Colonic mucosa (tissue), 4 donors: Measurements from ENCODE around the gene CHEK2. TPM values are rescaled to one million over a fixed set of nuclear protein-coding genes. Genes with fewer than 3 reads are reported as not detected.
"Not testable (repeated sequence)": the region's sequence is repeated elsewhere in the genome, so short reads cannot be mapped to it uniquely, and the experiment has no call there.

ENCODE experiments used
- DNase-seq: peaks from one replicate; pipeline ENCODE4 v3.0.0-alpha.2; 2020
- H3K27ac ChIP-seq: fragments of 200-600 bp; one replicate; pipeline ENCODE4 v1.8.0; 2021
- H3K27me3 ChIP-seq: fragments of 200-600 bp; one replicate; pipeline ENCODE4 v1.8.0; 2021
- H3K36me3 ChIP-seq: fragments of 200-600 bp; one replicate; pipeline ENCODE4 v1.8.0; 2021
- H3K4me1 ChIP-seq: fragments of 200-600 bp; one replicate; pipeline ENCODE4 v1.8.0; 2021; ENCODE audit warnings: mild to moderate bottlenecking
- H3K4me3 ChIP-seq: fragments of 200-600 bp; one replicate; pipeline ENCODE4 v1.8.0; 2021
- H3K9ac ChIP-seq, 2 donors: one replicate each; pipeline ENCODE4 v1.7.0; 2013; ENCODE audit warnings: control low read depth in 2 of 2, low read depth in 2 of 2, low read length in 2 of 2
- H3K9me3 ChIP-seq: fragments of 200-600 bp; one replicate; pipeline ENCODE4 v1.8.0; 2021
- intact Hi-C: fragments of 100-400 bp; cut with DNase I; formaldehyde crosslinking; loops from one replicate; pipeline ENCODE4 v1.14.1; 2022
- total RNA-seq, 2 donors: library from RNA; stranded (reverse); fragmentation: NEBNext Ultra II Directional in 1 of 2; extraction: Animal tissue kit (Norgen Biotek cat#: 25700) in 1 of 2; gene quantifications; one replicate each; pipeline ENCODE4 v1.2.1, GENCODE V29; 2021
- TF ChIP-seq, protein P1 (sequence below): fragments of 200-600 bp; IDR thresholded peaks from one replicate; pipeline ENCODE4 v1.8.0; 2022; ENCODE audit warnings: antibody characterized with exemption, mild to moderate bottlenecking
- donor health status: healthy.
- donor health status: DM: no; HTN: no; CAD: no.
- donor health status: DM: no; HTN: no; CAD: no.

The CHEK2 gene
- total RNA-seq, 2 donors from 2014 or later = 12.2 to 36.0 TPM

DNA sequence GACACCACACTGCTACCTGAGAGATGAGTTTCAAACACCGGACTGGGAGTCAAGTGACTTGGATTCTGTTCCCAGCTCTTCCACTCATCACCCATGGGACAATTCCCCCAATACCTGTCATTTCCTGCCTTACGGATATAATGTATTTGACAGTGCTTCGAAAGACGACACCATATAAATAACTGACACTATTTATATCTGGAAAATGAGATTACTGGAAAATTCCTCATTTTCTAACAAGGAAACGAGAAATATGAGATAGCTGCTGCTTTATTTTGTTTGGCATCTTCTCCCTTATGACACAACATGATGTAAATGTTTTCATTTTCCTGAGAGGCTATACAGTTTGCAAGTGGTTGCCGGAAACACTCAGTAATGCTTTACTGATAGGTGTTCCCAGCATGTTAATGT lies 8.9 kb upstream of the CHEK2 start:
- Histone ChIP-seq H3K27ac (no peak overlapping the region), H3K27me3 (no peaks in the 10 kb centered on the region), H3K4me3 (no peak overlapping the region), H3K4me1 (no peaks in the 10 kb centered on the region), H3K36me3 (no peaks in the 10 kb centered on the region), H3K9me3 (no peaks in the 10 kb centered on the region), H3K9ac (no peak overlapping the region)
- no peak for DNase-seq
- TF ChIP-seq, protein P1, sequence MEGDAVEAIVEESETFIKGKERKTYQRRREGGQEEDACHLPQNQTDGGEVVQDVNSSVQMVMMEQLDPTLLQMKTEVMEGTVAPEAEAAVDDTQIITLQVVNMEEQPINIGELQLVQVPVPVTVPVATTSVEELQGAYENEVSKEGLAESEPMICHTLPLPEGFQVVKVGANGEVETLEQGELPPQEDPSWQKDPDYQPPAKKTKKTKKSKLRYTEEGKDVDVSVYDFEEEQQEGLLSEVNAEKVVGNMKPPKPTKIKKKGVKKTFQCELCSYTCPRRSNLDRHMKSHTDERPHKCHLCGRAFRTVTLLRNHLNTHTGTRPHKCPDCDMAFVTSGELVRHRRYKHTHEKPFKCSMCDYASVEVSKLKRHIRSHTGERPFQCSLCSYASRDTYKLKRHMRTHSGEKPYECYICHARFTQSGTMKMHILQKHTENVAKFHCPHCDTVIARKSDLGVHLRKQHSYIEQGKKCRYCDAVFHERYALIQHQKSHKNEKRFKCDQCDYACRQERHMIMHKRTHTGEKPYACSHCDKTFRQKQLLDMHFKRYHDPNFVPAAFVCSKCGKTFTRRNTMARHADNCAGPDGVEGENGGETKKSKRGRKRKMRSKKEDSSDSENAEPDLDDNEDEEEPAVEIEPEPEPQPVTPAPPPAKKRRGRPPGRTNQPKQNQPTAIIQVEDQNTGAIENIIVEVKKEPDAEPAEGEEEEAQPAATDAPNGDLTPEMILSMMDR = no peak
- intact Hi-C loops = no loop called here

DNA sequence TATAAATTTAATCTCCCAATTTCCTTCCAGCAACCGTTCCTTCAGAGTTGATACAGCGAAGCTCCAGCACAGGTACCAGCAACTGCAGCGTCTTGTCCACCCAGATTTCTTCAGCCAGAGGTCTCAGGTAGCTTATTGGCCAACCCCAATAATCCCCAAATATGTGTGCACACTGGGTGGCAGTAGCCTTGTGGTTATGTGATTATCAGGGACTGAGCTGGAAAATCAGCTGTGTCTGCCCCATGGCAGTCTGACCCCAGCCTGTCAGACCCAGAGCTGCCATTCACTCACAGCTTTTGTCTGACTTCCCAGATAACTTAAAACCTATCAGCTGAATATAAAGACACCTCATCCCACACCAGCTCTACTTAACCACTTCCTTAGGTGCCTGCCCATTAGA lies 2.2 kb upstream of the CHEK2 start:
- no peak overlapping the region for H3K9ac ChIP-seq
- no peaks in the 10 kb centered on the region for H3K36me3 ChIP-seq
- intact Hi-C loops = no loop called here
- H3K9me3 ChIP-seq = no peaks in the 10 kb centered on the region
- H3K27ac ChIP-seq = no peak overlapping the region
- no peaks in the 10 kb centered on the region for H3K4me1 ChIP-seq
- H3K27me3 ChIP-seq = no peaks in the 10 kb centered on the region
- no peak for DNase-seq
- H3K4me3 ChIP-seq = no peak overlapping the region
- TF ChIP-seq, protein P1 = no peak

DNA sequence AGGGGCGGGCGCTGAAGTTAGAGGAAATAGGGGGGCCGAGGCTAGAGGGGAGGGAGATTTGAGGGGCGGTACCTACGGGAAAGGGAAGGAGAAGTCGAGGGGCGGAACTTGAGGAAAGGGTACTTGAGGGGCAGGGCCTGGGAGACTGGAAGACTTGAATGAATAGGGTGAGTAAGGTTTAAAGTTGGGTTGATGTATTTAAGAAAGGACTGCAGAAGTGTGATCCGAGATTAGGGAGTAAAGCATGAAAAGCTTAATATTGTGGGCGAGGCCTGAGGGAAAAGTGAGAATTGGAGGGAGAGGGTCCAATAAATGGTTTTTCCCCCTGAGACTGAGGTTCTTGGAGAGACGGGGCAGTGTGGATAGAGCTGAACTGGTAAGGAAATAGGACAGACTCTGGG lies 942 bp upstream of the CHEK2 start:
- H3K4me3 ChIP-seq = peak overlapping the region; percentile 97
- peak overlapping the region; percentile 99 for H3K27ac ChIP-seq
- no peaks in the 10 kb centered on the region for H3K9me3 ChIP-seq
- H3K27me3 ChIP-seq = no peaks in the 10 kb centered on the region
- TF ChIP-seq, protein P1 = no peak
- no peaks in the 10 kb centered on the region for H3K4me1 ChIP-seq
- no peak for DNase-seq
- no peaks in the 10 kb centered on the region for H3K36me3 ChIP-seq
- intact Hi-C loops = no loop called here
- H3K9ac ChIP-seq = peak overlapping the region; percentile 54 to 93

DNA sequence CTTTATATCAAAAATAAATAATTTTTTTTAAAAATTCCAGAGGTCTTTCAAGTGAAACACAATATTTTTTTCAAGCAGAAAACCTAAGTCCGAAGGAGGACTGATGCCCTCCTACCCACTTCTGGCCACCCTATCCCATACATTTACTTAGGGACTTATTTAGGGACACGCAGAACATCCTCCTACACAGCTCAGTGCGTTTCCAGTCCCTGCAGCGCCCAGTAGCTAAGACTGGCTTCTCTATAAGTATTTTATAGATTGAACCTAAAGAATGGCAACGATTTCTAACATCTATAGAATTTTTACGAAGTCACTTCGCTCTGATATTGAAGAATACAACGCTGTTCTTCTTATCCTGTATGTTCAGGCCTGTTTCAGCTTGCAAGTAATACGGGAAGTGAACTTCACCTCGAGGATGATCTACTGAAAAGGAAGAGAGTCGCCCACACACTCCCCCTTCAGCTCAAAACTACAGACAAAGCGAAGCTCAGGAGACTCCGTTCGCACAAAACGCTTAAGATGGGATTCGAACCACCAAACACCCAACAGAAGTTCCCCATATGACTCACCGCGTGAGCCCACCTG lies 328 bp downstream of the CHEK2 start:
- intact Hi-C loops = no loop called here
- Histone ChIP-seq H3K4me1 (no peaks in the 10 kb centered on the region), H3K4me3 (peak overlapping the region; percentile 97), H3K27me3 (no peaks in the 10 kb centered on the region), H3K9me3 (no peaks in the 10 kb centered on the region), H3K36me3 (no peaks in the 10 kb centered on the region), H3K27ac (peak overlapping the region; percentile 99), H3K9ac (peak overlapping the region; percentile 56 to 93)
- TF ChIP-seq, protein P1 = no peak
- DNase-seq = no peak

DNA sequence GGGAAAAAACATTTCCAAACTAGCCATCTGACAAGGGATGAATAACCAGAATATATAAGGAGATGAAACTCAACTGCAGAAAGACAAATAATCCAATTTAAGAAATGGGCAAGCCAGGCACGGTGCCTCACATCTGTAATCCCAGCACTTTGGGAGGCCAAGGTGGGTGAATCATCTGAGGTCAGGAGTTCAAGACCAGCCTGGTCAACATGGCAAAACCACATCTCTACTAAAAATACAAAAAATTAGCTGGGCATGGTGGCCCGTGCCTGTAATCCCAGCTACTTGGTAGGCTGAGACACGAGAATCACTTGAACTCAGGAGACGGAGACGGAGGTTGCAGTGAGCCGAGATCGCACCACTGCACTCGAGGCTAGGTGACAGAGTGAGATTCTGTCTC lies 2.7 kb downstream of the CHEK2 start:
- H3K9ac ChIP-seq, H3K4me3 ChIP-seq, H3K4me1 ChIP-seq, H3K27ac ChIP-seq, H3K9me3 ChIP-seq, intact Hi-C loops, DNase-seq, H3K36me3 ChIP-seq, H3K27me3 ChIP-seq: not testable (repeated sequence)

DNA sequence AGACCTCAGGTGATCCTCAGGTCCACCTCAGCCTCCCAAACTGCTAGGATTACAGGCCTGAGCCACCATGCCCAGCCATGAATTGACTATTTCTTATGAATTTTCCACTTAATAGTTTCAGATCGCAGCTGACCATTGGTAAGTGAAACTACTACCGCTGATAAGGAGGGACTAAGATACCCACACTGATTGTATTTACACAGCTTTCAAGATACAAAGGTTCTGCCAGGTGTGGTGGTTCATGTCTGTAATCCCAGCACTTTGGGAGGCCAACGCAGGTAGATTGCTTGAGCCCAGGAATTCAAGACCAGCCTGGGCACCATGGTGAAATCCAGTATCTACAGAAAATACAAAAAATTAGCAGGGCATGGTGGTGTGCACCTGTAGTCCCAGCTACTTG lies 3.9 kb downstream of the CHEK2 start:
- TF ChIP-seq, protein P1 = no peak
- intact Hi-C loops = no loop called here
- no peaks in the 10 kb centered on the region for H3K4me1 ChIP-seq
- DNase-seq = no peak
- H3K9me3 ChIP-seq = no peaks in the 10 kb centered on the region
- H3K27ac ChIP-seq = no peak overlapping the region
- no peak overlapping the region for H3K9ac ChIP-seq
- no peaks in the 10 kb centered on the region for H3K36me3 ChIP-seq
- H3K27me3 ChIP-seq = no peaks in the 10 kb centered on the region
- no peak overlapping the region for H3K4me3 ChIP-seq
